Ovary (tissue), 3 donors: Measurements from ENCODE around the gene ROBO1.

Experiments used
- CTCF ChIP-seq, 3 donors: fragments of 450-650 bp in 2 of 3; fragments of 200-600 bp in 1 of 3; IDR thresholded peaks; one replicate each; pipeline versions ENCODE4 v1.5.1 to v1.8.0; 2016 to 2022; ENCODE audit warnings: antibody characterized with exemption in 3 of 3, mild to moderate bottlenecking in 1 of 3
- EP300 ChIP-seq: sonication (generic); formaldehyde crosslinking; IDR thresholded peaks from one replicate; pipeline ENCODE4 v1.6.1; 2017; ENCODE audit warnings: antibody characterized with exemption
- donor health status: DM: no; HTN: no; CAD: no.

DNA sequence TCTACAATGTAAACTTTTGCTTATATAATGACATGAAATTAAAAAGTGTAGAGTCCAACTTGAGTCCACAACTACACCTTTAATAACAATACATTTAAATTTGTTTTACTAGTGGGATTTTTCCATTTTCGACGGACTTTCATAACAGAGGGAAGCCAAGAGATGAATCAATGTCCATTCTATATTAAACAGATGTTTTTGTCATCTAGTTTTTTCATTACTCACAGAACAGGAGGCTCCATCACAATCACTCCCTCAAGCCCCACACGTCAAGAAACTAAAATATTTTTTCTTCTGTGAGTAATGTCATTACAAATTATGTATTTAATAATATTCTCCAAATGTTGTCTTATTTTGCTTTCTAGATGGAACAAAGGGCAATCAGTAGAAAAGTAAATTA lies 932.9 kb downstream of the ROBO1 start:
- TF ChIP-seq CTCF (IDR thresholded peaks at IDR 0.05) (no peak), EP300 (no peak)
